ENCODE measurements around the gene OTOG.

- no peak for TF ChIP-seq CTCF (conservative IDR thresholded peaks at IDR 0.05; ENCODE audit: low read length)
- no peak for TF ChIP-seq EZH2phosphoT487 (IDR thresholded peaks at IDR 0.05; ENCODE audit: borderline replicate concordance)
Measured at GRCh38 chr11:17588166-17588565, 41.1 kb downstream of the OTOG start.
